ENCODE data around the gene FKBP11.
"Not testable (repeated sequence)": the region's sequence is repeated elsewhere in the genome, so short reads cannot be mapped to it uniquely, and the experiment has no call there.

Gene FKBP11

DNA sequence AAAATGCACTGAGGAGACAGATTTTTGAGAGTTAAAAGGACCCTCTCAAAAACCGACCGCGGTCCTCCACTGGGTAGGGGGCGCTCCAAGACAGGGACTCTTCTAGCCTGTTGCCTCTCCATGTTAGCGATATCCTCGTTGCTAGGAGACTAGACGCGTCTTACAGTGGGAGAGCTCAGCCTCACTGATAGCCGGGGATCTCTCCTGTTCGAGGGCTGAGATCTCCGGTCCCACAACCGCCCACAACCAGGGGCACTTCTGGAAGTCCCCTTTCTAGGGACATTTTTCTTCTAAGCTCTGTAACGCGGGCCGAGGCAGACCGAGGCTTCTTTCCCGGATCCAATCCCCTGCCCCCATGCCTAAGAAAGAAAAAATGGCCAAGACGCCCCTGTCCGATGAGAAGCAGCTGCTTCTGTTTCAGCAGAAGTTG is 21.3 kb downstream of the FKBP11 start:
- peak; percentile 84 for DNase-seq

DNA sequence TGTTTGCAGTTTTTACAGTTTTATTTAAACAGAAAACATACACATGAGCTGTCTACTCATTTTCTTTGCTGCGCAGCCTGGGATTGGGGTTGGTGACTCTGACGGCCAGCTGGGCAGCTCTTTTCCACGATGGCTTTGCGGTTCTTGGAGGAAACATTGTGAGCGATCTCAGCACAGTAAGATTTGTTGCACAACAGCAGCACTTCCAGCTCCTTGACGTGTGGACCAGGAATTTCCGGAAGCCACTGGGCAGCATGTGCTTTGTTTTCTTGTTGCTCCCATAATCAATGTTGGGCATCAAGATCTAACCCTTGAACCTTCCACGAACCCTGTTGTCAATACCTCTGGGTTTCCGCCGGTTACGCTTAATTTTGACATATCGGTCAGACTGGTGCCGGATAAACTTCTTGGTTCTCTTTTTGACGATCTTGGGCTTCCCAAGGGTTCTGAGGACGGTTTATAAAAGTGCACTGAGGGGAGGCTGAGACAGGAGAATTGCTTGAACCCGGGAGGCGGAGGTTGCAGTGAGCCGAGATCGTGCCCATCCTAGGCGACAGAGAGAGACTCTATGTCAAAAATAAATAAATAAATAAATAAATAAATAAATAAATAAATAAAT is 21.8 kb downstream of the FKBP11 start:
- DNase-seq: no peak

GRCh38 chr12:48901278-48901677 is 24.0 kb downstream of the FKBP11 start:
- DNase-seq: no peak

DNA sequence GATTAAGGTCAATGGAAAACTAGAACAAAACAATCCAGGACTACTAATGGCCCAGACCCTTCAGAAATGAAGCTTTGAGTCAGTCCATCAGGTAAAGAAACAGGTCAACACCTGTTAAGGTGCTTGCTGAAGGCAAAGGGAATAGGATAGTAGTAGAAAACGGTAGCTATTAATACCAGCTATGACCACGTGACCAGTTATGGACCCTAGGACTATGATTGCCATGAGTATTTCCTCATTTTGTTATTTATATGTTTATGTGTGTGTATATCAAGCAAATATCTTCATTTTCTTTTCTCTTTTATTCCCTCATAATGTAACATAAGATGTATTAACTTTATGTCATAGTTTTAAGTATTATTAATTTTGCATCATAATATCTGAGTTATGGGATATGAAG is 25.6 kb downstream of the FKBP11 start:
- DNase-seq: no peak

- no peak for DNase-seq
Observed at GRCh38 chr12:48894271-48894670, 31.0 kb downstream of the FKBP11 start.

DNA sequence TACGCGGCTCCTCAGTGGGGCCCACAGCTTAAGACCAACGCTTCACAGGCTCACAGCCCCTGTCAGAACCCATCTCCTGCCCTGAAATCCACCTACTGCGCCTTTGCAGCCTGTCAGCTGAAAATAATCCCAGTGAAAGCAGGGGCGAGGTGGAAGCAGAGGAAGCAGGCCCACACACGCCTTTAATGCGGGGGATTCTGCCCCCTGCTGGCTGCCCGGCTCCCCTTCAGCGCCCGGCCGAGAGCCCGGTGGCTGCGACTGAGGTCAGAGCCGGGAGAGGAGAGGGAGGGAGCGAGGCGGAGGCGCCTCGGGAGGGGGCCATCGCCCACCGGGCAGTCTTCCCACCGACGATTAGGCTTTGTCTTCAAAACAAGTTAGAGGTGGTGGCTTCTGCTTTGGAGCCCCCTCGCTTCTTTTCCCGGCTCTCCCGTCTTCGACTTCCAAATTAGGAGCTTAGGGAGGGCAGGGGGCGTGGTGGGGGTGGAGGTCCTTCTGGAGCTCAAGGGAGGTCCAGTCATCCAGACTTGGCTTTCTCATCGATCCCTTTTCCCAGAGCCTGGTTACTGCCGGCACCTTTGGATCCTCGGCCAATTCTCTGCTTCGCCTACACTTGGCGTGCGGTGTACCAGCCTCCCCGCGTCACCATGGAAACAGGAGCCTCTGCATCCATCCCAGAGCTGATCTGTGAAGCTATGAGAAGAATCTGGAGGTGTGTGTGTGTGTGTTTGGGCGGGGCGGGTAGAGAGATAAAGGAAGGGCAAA is 34.5 kb downstream of the FKBP11 start:
- DNase-seq: peak; percentile 58 to 59

GRCh38 chr12:48889679-48890078 is 35.6 kb downstream of the FKBP11 start:
- no peak for DNase-seq

- DNase-seq: no peak
Observed at GRCh38 chr12:48883305-48884161, 41.8 kb downstream of the FKBP11 start.

GRCh38 chr12:48882972-48883304 is 42.4 kb downstream of the FKBP11 start:
- DNase-seq: no peak

- DNase-seq: no peak
Observed at GRCh38 chr12:48882315-48882687, 43.0 kb downstream of the FKBP11 start.

DNA sequence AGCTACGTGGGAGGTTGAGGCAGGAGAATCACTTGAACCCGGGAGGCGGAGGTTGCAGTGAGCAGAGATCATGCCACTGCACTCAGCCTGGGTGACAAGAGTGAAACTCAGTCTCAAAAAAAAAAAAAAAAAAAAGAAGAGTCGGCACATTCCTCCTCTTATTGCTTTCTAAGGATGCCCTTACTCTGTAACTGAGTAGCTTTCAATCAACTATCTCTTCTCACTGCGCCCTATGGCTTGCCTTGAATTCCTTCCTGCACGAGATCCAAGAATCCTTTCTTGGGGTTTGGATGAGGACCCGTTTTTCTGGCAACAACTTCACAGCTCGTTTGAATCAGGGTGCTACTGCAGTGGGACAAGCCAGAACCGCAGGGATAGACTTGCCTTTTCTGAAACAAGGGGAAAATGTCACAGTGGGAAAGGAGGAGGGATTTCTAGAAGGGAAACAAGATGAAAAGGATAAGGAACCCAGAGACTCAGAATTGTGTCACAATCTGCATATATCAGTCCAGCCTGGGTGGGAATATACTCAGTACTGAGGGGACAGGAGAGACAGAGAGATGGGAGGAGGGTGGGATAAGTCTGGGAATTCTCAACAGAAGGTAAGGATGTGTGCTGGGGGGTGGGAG is 43.5 kb downstream of the FKBP11 start:
- no peak for DNase-seq

DNA sequence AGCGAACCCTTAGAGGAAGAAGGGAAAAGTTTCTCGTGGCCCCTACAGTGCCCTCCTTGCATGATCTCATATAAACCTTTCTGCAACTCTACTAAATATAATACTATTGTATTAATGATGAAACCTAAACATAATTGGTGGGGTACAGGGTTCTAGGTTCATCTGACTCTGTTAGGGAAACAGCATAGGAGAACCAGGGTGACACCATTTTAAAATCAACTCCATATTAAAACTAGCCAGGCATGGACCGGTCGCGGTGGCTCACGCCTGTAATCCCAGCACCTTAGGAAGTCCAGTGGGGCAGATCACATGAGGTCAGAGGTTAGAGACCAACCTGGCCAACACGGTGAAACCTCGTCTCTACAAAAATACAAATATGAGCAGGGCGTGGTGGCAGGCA is 44.6 kb downstream of the FKBP11 start:
- DNase-seq: no peak

DNA sequence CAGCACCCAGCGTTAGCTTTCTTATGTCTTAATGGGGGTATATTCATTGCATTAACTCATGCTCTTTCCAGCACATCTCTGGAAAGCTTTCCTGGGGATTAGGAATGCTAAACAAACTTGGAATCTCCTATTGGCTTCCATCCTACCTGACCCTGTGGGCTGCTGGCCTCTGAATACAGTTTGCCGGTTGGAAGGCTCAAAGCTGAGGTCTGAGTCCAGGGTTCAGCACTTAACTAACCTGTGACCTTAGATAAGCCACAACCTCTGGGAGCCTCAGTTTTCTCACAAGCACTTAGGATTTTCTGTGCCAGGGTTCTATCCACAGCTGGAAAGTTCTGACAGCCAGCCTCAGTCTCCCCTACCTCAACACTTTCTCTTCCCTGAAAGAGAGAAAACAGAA is 46.7 kb downstream of the FKBP11 start:
- DNase-seq: no peak

DNA sequence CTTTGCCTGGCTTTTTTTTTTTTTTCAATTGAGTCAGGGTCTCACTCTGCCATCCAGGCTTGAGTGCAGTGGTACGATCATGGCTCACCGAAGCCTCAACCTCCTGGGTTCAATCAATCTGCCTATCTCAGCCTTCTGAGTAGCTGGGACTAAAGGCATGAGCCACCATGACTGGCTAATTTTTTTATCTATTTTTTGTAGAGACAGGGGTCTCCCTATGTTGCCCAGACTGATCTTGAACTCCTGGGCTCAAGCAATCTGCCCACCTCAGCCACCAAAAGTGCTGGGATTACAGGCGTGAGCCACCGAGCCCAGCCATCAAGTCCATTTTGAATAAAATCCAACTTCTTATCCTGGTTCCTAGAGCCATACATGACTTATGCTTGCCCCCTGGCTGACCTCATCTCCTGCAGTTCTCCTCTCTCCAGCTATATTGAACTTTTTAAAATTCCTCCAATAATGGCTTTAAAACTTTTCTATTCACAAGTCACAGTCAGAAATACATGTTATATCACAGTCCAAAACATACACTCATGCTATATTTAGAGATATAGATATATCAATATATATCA is 49.3 kb downstream of the FKBP11 start:
- no peak for DNase-seq

DNA sequence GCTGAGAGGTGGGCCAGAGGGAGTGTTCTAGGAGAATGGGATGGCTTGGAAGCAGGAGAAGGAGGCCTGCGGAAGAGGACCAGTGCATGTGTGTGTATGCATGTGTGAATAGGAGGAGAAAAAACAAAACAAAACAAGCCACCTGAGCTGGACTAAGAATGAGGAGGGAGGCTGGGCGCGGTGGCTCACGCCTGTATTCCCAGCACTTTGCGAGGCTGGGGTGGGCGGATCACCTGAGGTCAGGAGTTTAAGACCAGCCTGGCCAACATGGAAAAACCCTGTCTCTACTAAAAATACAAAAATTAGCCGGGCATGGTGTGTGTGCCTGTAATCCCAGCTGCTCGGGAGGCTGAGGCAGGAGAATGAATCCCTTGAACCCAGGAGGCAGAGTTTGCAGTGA is 51.8 kb downstream of the FKBP11 start:
- not testable (repeated sequence) for DNase-seq

DNA sequence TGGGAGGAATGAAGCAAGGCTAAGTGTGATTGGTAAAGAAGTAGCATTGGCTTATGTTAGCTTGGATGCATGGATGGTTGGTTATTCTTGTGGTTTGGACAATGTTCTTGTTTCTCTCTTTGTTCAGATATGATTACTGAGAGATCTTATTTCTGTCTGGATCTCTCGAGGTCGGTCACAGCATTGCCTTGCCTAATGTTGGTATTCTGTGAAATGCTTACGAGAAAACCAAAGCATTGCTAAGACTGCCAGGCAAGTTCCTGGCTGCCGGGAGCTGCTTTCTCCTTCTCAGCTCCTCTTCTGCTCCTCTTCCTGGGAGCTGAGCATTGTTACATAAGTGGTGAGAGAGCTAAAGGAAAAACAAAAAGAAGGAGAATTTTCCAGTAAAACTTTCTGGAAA is 52.2 kb downstream of the FKBP11 start:
- DNase-seq: no peak

Data from AML-193 (cell line).